GM12872 (cell line): ENCODE data around the gene DIS3L2.

Experiments
- TF ChIP-seq, protein P1 (sequence below): IDR thresholded peaks from 3 replicates; pipeline ENCODE4 v1.5.1; 2011; ENCODE audit warnings: low read depth, mild to moderate bottlenecking, low read length, moderate library complexity; ENCODE audit not compliant: insufficient read depth

Gene DIS3L2

DNA sequence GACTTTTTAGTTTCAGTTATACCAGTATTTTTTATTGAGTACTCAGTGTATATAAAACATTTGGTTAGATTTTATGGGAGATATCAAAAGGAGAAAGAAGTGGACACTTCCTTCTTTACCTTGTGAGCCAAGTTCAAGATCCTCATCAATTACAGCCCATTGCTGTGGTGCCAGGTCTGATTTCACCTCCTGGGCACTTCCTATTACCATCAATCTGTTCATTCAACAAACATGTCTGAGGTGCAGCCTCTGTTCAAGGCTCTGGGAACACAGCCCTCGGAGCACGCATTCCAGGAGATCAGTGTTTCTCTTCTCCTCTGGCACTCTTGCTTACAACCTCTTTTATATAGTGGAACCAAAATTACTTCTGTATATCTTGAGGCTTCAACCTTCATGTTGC lies 245.7 kb downstream of the DIS3L2 start:
- TF ChIP-seq, protein P1, sequence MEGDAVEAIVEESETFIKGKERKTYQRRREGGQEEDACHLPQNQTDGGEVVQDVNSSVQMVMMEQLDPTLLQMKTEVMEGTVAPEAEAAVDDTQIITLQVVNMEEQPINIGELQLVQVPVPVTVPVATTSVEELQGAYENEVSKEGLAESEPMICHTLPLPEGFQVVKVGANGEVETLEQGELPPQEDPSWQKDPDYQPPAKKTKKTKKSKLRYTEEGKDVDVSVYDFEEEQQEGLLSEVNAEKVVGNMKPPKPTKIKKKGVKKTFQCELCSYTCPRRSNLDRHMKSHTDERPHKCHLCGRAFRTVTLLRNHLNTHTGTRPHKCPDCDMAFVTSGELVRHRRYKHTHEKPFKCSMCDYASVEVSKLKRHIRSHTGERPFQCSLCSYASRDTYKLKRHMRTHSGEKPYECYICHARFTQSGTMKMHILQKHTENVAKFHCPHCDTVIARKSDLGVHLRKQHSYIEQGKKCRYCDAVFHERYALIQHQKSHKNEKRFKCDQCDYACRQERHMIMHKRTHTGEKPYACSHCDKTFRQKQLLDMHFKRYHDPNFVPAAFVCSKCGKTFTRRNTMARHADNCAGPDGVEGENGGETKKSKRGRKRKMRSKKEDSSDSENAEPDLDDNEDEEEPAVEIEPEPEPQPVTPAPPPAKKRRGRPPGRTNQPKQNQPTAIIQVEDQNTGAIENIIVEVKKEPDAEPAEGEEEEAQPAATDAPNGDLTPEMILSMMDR, result no peak

DNA sequence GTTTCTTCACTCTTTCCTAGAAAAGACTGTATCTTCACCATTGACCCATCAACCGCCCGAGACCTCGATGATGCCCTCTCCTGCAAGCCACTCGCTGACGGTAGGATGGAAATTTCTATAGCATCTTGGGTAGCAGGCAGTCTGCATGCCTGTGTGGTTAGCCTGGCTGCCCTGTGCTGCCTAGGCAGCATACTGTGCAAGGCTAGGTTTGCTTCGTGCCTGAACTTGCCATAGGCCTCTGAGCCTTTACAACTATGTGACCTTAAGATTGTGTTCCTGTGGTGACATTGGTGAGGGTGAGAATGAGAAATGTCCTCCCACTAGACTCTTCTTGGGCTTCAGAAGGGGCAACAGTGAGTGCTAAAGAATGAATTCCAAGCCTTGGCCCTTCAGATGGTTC lies 248.8 kb downstream of the DIS3L2 start:
- TF ChIP-seq, protein P1, result no peak

- TF ChIP-seq, protein P1, result no peak
Measured at GRCh38 chr2:232211743-232212686, 250.5 kb downstream of the DIS3L2 start.

DNA sequence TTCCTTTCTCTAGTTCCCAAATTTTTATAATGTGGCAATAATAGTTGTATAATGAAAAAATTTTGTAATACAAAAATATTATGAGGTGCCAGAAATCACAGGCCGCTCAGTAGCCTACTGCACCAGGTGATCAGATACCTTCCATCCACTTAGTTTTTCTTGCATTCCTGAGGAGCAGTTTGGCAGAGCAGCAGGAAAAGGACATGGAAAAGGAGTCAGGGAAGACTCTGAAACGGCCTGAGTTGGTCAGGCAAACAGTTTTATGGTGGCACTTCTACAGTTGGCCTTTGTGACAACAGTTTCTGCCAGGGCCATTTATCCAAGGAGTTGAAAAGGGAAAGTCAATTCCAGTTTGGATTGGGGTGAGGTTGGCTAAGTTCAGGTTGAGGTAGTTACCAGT lies 251.7 kb downstream of the DIS3L2 start:
- TF ChIP-seq, protein P1, result no peak

- TF ChIP-seq, protein P1, result no peak
Measured at GRCh38 chr2:232214053-232214452, 252.5 kb downstream of the DIS3L2 start.

- TF ChIP-seq, protein P1, result no peak
Measured at GRCh38 chr2:232216028-232216427, 254.5 kb downstream of the DIS3L2 start.

DNA sequence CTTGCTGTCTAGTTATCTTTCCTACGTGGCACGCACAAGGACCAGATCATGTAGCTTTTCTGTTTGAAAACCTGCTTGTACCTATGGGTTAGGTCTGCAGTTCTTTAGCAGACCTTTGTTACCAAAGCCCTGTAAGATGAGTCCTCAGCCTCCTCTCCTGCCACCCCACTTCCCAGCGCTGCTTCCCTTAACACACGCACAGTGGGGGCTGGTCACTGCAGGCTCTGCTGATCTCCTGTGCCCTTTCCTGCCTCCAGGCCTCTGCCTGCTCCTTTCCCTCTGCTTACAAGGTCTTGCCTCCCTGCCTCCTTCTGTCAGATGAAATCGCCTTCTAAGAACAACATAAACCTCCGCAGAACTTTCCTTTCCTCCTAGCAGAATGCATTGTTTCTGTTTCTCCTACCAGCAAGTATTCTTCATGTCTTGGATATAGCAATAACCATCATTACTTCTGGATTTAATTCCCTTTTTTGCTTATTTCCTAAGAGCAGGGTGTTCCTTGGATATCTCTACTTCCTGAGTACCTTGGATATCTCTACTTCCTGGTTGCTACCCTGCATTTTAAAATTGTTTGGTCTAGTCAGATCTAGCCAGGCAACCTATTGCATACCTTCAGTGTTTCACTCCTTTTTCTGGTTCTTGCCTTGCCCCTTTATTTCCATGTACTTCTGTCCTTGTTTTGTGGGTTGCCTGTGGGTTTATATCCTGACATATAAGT lies 257.4 kb downstream of the DIS3L2 start:
- TF ChIP-seq, protein P1, result no peak
